A673 (cell line): ENCODE results near the gene CHST15. TPM values are rescaled to one million over a fixed set of nuclear protein-coding genes. Genes with fewer than 3 reads are reported as not detected.

Experiments used
- BruUV-seq: library from RNA; stranded (reverse); fragments of 400-500 nt; replicated peaks from 2 replicates; lab custom pipeline; 2021; lab: Mats Ljungman, UMichigan
- CTCF ChIA-PET: fragments of 300-600 bp; sonication (Branson Sonifier 250); formaldehyde crosslinking; loops from one replicate; lab custom pipeline; 2022; ENCODE audit warnings: antibody characterized with exemption; lab: Charles Lee
- POLR2A ChIA-PET: fragments of 300-600 bp; sonication (Branson Sonifier 250); formaldehyde crosslinking; loops from one replicate; lab custom pipeline; 2022; ENCODE audit warnings: antibody characterized with exemption; ENCODE audit not compliant: low non-redundant PET; lab: Charles Lee
- DNase-seq: peaks from one replicate; pipeline ENCODE4 v3.0.0-alpha.2; 2015; ENCODE audit warnings: low spot score
- H3K27ac ChIP-seq: fragments of 200-600 bp; sonication (generic); 2 replicates; pipeline ENCODE4 v1.5.1; 2016; ENCODE audit warnings: mixed run types, low read depth, mild to moderate bottlenecking, mixed read lengths, antibody characterized with exemption, low read length; ENCODE audit not compliant: poor library complexity, severe bottlenecking
- H3K27me3 ChIP-seq: fragments of 200-600 bp; sonication (generic); replicated peaks from 2 replicates; pipeline ENCODE4 v1.6.1; 2017; ENCODE audit warnings: mixed run types, low read depth, mild to moderate bottlenecking, mixed read lengths, antibody characterized with exemption, low read length; ENCODE audit not compliant: insufficient read depth, poor library complexity
- H3K36me3 ChIP-seq: fragments of 200-600 bp; sonication (generic); 2 replicates; pipeline ENCODE4 v1.6.1; 2016; ENCODE audit warnings: mixed run types, mild to moderate bottlenecking, mixed read lengths, antibody characterized with exemption, low read length; ENCODE audit not compliant: insufficient read depth, poor library complexity, severe bottlenecking
- H3K4me1 ChIP-seq: fragments of 200-600 bp; sonication (generic); 2 replicates; pipeline ENCODE4 v1.6.1; 2017; ENCODE audit warnings: mixed run types, mild to moderate bottlenecking, mixed read lengths, antibody characterized with exemption, low read length; ENCODE audit not compliant: insufficient read depth, poor library complexity, severe bottlenecking
- H3K4me3 ChIP-seq: fragments of 200-600 bp; sonication (generic); 2 replicates; pipeline ENCODE4 v1.5.1; 2016; ENCODE audit warnings: low read depth, mixed run types, mild to moderate bottlenecking, mixed read lengths, low read length; ENCODE audit not compliant: poor library complexity, severe bottlenecking
- H3K9me3 ChIP-seq: fragments of 200-600 bp; sonication (generic); 2 replicates; pipeline ENCODE4 v1.6.1; 2016; ENCODE audit warnings: mixed run types, low read depth, mild to moderate bottlenecking, mixed read lengths, antibody characterized with exemption, low read length; ENCODE audit not compliant: poor library complexity, severe bottlenecking
- EZH2 ChIP-seq: fragments of 200-600 bp; sonication (generic); IDR thresholded peaks from 2 replicates; pipeline ENCODE4 v1.6.1; 2017; ENCODE audit warnings: borderline replicate concordance, low read depth, mild to moderate bottlenecking, mixed read lengths, antibody characterized with exemption, low read length; ENCODE audit not compliant: poor library complexity, severe bottlenecking
- intact Hi-C: fragments of 100-400 bp; cut with micrococcal nuclease; formaldehyde crosslinking; loops from one replicate; pipeline ENCODE4 v1.10.0; 2022; ENCODE audit not compliant: unreplicated experiment
- total RNA-seq: library from RNA; stranded (reverse); gene quantifications from 2 replicates; pipeline ENCODE4 v1.2.3, GENCODE V29; 2021
- TF ChIP-seq, protein P1 (sequence below): fragments of 300-800, 200-600 bp; sonication (generic); conservative IDR thresholded peaks from 2 replicates; pipeline ENCODE4 v1.5.1; 2017; ENCODE audit warnings: low read depth, mild to moderate bottlenecking, antibody characterized with exemption, low read length, moderate library complexity, mixed read lengths

CHST15 gene
- total RNA-seq, 1 experiment from 2014 or later = 1.7 TPM

DNA sequence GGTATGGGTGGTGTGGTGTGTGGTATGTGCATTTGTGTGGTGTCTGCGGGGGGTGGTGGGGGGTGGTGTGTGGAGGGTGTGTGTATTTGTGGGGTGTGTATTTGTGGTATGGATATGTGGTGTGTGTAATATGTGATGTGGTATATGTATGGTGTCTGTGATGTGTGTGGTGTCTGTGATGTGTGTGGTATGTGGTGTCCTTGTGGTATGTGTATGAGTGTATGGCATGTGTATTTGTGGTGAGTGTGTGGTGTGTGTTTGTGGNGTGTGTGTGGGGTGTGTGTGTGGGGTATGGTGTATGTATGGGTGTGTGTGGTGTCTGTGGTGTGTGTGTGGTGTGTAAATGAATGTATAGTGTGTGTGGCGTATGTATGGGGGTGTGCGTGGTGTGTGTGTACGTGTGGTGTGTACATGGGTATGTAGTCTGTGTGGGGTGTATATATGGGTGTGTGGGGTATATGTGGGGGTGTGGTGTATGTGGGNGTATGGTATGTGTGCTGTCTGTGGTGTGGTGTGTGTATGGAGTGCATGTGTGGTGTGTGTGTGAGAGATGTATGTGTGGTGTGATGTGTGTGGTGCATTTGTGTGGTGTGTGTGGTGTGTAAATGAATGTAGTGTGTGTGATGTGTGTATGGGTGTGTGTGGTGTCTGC, 27.1 kb upstream of the CHST15 start:
- Histone ChIP-seq H3K36me3 (no peaks in the 10 kb centered on the region), H3K4me3 (no peak overlapping the region), H3K9me3 (no peaks in the 10 kb centered on the region), H3K27ac (no peak overlapping the region), H3K4me1 (no peaks in the 10 kb centered on the region), H3K27me3 (no peaks in the 10 kb centered on the region)
- intact Hi-C loops = no loop called here
- TF ChIP-seq, protein P1, sequence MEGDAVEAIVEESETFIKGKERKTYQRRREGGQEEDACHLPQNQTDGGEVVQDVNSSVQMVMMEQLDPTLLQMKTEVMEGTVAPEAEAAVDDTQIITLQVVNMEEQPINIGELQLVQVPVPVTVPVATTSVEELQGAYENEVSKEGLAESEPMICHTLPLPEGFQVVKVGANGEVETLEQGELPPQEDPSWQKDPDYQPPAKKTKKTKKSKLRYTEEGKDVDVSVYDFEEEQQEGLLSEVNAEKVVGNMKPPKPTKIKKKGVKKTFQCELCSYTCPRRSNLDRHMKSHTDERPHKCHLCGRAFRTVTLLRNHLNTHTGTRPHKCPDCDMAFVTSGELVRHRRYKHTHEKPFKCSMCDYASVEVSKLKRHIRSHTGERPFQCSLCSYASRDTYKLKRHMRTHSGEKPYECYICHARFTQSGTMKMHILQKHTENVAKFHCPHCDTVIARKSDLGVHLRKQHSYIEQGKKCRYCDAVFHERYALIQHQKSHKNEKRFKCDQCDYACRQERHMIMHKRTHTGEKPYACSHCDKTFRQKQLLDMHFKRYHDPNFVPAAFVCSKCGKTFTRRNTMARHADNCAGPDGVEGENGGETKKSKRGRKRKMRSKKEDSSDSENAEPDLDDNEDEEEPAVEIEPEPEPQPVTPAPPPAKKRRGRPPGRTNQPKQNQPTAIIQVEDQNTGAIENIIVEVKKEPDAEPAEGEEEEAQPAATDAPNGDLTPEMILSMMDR = no peak
- TF ChIP-seq EZH2 = no peak
- no peak for DNase-seq
- ChIA-PET CTCF (no interaction called here), POLR2A (no interaction called here)
- no TSS peak for BruUV-seq

DNA sequence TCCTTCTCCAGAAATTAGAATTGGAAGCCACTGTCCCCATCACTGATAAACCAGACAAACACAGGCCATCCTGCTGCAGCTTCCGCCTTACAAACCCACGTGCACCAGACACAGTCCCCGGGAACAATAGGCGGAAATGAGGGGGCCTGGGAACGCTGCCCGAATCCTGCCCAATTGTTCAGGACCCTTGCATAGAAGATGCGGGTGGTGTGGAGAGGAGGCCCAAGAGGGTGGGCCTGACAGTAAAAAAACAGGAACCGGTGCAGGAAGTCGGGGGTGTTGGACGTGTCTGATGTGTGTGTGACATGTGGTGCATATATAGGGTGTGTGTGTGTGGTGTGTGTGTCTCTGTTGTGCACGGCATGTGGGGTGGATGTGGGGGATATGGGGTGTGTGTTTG, 26.5 kb upstream of the CHST15 start:
- H3K27me3 ChIP-seq = no peaks in the 10 kb centered on the region
- H3K4me3 ChIP-seq = no peak overlapping the region
- H3K9me3 ChIP-seq = no peaks in the 10 kb centered on the region
- POLR2A ChIA-PET = no interaction called here
- BruUV-seq = no TSS peak
- H3K36me3 ChIP-seq = no peaks in the 10 kb centered on the region
- DNase-seq = no peak
- intact Hi-C loops = no loop called here
- no peaks in the 10 kb centered on the region for H3K4me1 ChIP-seq
- H3K27ac ChIP-seq = no peak overlapping the region
- TF ChIP-seq EZH2 = no peak
- TF ChIP-seq, protein P1 = no peak
- CTCF ChIA-PET = no interaction called here

DNA sequence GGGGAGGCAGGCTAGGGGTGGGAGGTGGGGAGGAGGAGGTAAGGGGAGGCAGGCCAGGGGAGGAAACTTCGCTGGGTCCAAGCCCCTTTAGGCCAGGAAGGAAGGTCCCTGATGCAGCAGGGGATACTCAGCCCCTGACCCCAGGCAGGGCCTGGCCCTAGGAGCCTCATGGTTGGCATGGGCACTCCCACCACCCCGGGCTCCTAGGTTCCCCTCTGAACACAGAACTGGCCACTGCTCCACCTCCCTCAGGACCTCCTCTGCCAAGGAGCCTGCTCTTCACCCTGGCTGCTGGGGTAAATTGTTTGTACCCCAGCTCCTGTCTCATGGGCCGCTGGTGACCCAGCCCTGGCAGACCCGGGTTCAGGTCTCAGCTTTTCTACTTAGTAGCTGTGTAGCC, 25.8 kb upstream of the CHST15 start:
- no peak for DNase-seq
- ChIA-PET CTCF (no interaction called here), POLR2A (no interaction called here)
- no peak overlapping the region for H3K27ac ChIP-seq
- H3K9me3 ChIP-seq = no peaks in the 10 kb centered on the region
- no peak for TF ChIP-seq EZH2
- TF ChIP-seq, protein P1 = no peak
- H3K4me1 ChIP-seq = no peaks in the 10 kb centered on the region
- peaks cover 3% of the 10 kb centered on the region for H3K27me3 ChIP-seq
- no peaks in the 10 kb centered on the region for H3K36me3 ChIP-seq
- BruUV-seq = no TSS peak
- intact Hi-C loops = no loop called here
- no peak overlapping the region for H3K4me3 ChIP-seq
